RWPE2 (cell line): Measurements from ENCODE around the gene GPR150.

Experiments used
- ATAC-seq: fragments of 200-7000 bp; cut with Tn5 transposase; 3 replicates; pipeline ENCODE4 v1.9.1; 2021; ENCODE audit warnings: low read depth
- DNase-seq: peaks from one replicate; pipeline ENCODE4 v3.0.0-alpha.2; 2020; ENCODE audit warnings: low spot score
- H3K27ac ChIP-seq: fragments of 450-650 bp; 2 replicates; pipeline ENCODE4 v1.5.1; 2017; ENCODE audit warnings: mild to moderate bottlenecking; ENCODE audit not compliant: poor library complexity, severe bottlenecking
- H3K27me3 ChIP-seq: fragments of 250-450 bp; sonication (Bioruptor Pico); 2 replicates; pipeline ENCODE4 v1.5.1; 2021; ENCODE audit warnings: mild to moderate bottlenecking, moderate library complexity; ENCODE audit not compliant: insufficient read depth, poor library complexity, severe bottlenecking
- H3K36me3 ChIP-seq: fragments of 250-450 bp; sonication (Bioruptor Pico); 2 replicates; pipeline ENCODE4 v1.5.1; 2020; ENCODE audit warnings: low read depth, mild to moderate bottlenecking, moderate library complexity
- H3K4me1 ChIP-seq: fragments of 250-450 bp; sonication (Bioruptor Pico); 2 replicates; pipeline ENCODE4 v1.5.1; 2021; ENCODE audit warnings: mild to moderate bottlenecking, moderate library complexity; ENCODE audit not compliant: insufficient read depth, poor library complexity, severe bottlenecking
- H3K4me3 ChIP-seq: fragments of 250-450 bp; sonication (Bioruptor Pico); 2 replicates; pipeline ENCODE4 v1.5.1; 2021; ENCODE audit warnings: mild to moderate bottlenecking, moderate library complexity; ENCODE audit not compliant: severe bottlenecking
- H3K9me3 ChIP-seq: fragments of 250-450 bp; sonication (Bioruptor Pico); 2 replicates; pipeline ENCODE4 v1.5.1; 2021; ENCODE audit warnings: mild to moderate bottlenecking, moderate library complexity; ENCODE audit not compliant: severe bottlenecking
- CTCF ChIP-seq: fragments of 450-650 bp; IDR thresholded peaks from one replicate; pipeline ENCODE4 v1.5.1; 2017; ENCODE audit warnings: mild to moderate bottlenecking, moderate library complexity; ENCODE audit not compliant: poor library complexity, severe bottlenecking

Gene GPR150

DNA sequence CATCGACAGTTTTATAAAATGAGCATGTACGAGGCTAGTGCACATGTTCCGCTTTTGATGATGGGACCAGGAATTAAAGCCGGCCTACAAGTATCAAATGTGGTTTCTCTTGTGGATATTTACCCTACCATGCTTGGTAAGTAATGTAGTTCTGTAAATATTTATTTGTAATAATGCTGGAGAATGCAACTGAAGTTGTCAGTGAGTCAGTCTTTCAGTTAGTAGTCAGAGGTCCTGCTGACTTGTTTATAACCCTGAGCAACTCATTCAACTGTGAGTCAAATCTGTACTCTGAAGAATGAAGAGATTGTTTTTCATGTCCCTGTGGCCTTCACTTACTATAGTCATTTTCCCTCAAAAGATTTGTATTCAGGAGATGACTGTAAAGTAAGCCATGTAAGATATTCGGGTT is 28.4 kb upstream of the GPR150 start:
- ATAC-seq (peak; percentile 94), DNase-seq (no peak)
- Histone ChIP-seq H3K4me1 (peaks cover 10% of the 10 kb centered on the region), H3K36me3 (no peaks in the 10 kb centered on the region), H3K27me3 (no peaks in the 10 kb centered on the region), H3K27ac (peak overlapping the region; percentile 13), H3K9me3 (peaks cover 2% of the 10 kb centered on the region), H3K4me3 (no peak overlapping the region)
- TF ChIP-seq CTCF: no peak

- TF ChIP-seq CTCF: no peak
- H3K27ac ChIP-seq: no peak overlapping the region
- ATAC-seq (no peak), DNase-seq (no peak)
- H3K9me3 ChIP-seq: peaks cover 2% of the 10 kb centered on the region
- H3K4me1 ChIP-seq: peaks cover 10% of the 10 kb centered on the region
- H3K27me3 ChIP-seq: no peaks in the 10 kb centered on the region
- H3K36me3 ChIP-seq: no peaks in the 10 kb centered on the region
- H3K4me3 ChIP-seq: no peak overlapping the region
Observed at GRCh38 chr5:95595289-95595931, 24.5 kb upstream of the GPR150 start.

DNA sequence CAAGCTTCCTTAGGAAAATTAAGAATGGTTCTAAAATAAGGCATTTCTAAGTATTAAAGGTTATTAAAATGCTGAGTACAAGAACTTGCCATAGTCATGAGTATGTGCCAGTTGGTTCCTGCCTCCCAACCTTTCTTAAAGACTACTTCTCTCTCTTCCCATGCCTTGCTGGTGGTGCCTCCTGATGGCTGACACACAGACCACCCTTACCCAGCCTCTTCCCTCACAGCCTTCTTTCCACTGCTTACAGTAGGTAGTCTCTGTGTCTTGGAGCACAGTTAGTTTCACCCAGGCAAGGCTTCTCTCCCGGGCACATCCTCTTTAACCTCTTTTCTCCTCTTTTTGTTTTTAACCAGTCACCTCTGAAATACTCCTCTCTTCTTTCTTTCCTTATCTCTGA is 20.6 kb upstream of the GPR150 start:
- ATAC-seq: no peak
- Histone ChIP-seq H3K9me3 (no peaks in the 10 kb centered on the region), H3K27me3 (no peaks in the 10 kb centered on the region), H3K27ac (no peak overlapping the region), H3K36me3 (peaks cover 9% of the 10 kb centered on the region), H3K4me1 (no peaks in the 10 kb centered on the region), H3K4me3 (no peak overlapping the region)
- TF ChIP-seq CTCF: no peak
- DNase-seq: no peak

GRCh38 chr5:95600557-95600956 is 19.3 kb upstream of the GPR150 start:
- TF ChIP-seq CTCF: no peak
- no peak for ATAC-seq

DNA sequence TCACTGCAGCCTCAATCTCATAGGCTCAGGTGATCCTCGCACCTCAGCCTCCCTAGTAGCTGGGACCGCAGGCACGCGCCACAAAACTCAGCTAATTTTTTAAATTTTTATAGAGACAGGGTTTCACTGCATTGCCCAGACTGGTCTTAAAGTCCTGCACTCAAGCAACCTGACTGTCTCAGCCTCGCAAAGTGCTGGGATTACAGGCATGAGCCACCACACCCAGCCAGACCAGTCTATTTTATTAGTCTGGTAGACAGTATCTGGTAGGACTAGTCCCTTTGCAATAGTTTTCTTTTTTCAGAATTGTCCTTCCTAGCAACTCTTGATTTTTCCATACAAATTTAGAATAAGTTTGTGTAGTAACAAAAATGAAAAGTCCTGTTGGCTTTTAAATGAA is 14.1 kb upstream of the GPR150 start:
- no peaks in the 10 kb centered on the region for H3K9me3 ChIP-seq
- no peak overlapping the region for H3K27ac ChIP-seq
- no peaks in the 10 kb centered on the region for H3K27me3 ChIP-seq
- peaks cover 9% of the 10 kb centered on the region for H3K36me3 ChIP-seq
- H3K4me1 ChIP-seq: no peaks in the 10 kb centered on the region
- H3K4me3 ChIP-seq: no peak overlapping the region
- no peak for ATAC-seq
- no peak for TF ChIP-seq CTCF
- DNase-seq: no peak

More at GRCh38 chr5:95600557-95600956, 19.3 kb upstream of the GPR150 start:
- no peaks in the 10 kb centered on the region for H3K27me3 ChIP-seq
- no peak for DNase-seq
- H3K27ac ChIP-seq: no peak overlapping the region
- H3K9me3 ChIP-seq: no peaks in the 10 kb centered on the region
- H3K36me3 ChIP-seq: peaks cover 9% of the 10 kb centered on the region
- H3K4me1 ChIP-seq: no peaks in the 10 kb centered on the region
- no peak overlapping the region for H3K4me3 ChIP-seq
